Peyer's patch (tissue), 4 donors: ENCODE data around the gene MANBA. TPM values are rescaled to one million over a fixed set of nuclear protein-coding genes. Genes with fewer than 3 reads are reported as not detected.
A peak's percentile ranks its signal among the peaks of the same experiment; 100 is the strongest.

Experiments
- DNase-seq, 3 donors: peaks; one replicate each; pipeline ENCODE4 v3.0.0-alpha.2; 2017 to 2019
- H3K27ac ChIP-seq, 4 donors: fragments of 200-600 bp; sonication (generic); one replicate each; pipeline ENCODE4 v1.5.1; 2016 to 2019
- H3K27me3 ChIP-seq, 2 donors: fragments of 200-600 bp; sonication (generic); one replicate each; pipeline ENCODE4 v1.5.1; 2019
- H3K36me3 ChIP-seq, 3 donors: fragments of 200-600 bp; sonication (generic); one replicate each; pipeline ENCODE4 v1.5.1; 2016 to 2019
- H3K4me1 ChIP-seq, 4 donors: fragments of 200-600 bp; sonication (generic); one replicate each; pipeline ENCODE4 v1.5.1; 2016 to 2019
- H3K4me3 ChIP-seq, 4 donors: fragments of 200-600 bp; sonication (generic); 1 replicate in 3 of 4; 2 replicates in 1 of 4; pipeline ENCODE4 v1.5.1; 2016 to 2019; ENCODE audit warnings: mild to moderate bottlenecking in 1 of 4
- H3K9me3 ChIP-seq, 4 donors: fragments of 200-600 bp; sonication (generic); one replicate each; pipeline ENCODE4 v1.5.1; 2016 to 2019; ENCODE audit warnings: mild to moderate bottlenecking in 1 of 4
- POLR2A ChIP-seq, 2 donors: fragments of 450-650 bp; IDR thresholded peaks; one replicate each; pipeline ENCODE4 v1.5.1; 2017; ENCODE audit warnings: antibody characterized with exemption in 2 of 2, mild to moderate bottlenecking in 2 of 2, moderate library complexity in 2 of 2
- total RNA-seq, 4 donors: library from RNA; depleted of rRNA; stranded (reverse); fragments of >200 nt; gene quantifications; one replicate each; pipeline ENCODE4 v1.1.0, GENCODE V29; 2016
- TF ChIP-seq, protein P1 (sequence below), 6 experiments: fragments of 450-650 bp in 4 of 6; fragments of 200-600 bp in 2 of 6; sonication (generic) in 1 of 6; IDR thresholded peaks; one replicate each; pipeline ENCODE4 v1.5.1; 2017 to 2019; ENCODE audit warnings: antibody characterized with exemption in 6 of 6, mild to moderate bottlenecking in 3 of 6, moderate library complexity in 1 of 6

MANBA gene
- total RNA-seq, 4 donors from 2014 or later = 23.3 to 54.5 (median 33.6) TPM

DNA sequence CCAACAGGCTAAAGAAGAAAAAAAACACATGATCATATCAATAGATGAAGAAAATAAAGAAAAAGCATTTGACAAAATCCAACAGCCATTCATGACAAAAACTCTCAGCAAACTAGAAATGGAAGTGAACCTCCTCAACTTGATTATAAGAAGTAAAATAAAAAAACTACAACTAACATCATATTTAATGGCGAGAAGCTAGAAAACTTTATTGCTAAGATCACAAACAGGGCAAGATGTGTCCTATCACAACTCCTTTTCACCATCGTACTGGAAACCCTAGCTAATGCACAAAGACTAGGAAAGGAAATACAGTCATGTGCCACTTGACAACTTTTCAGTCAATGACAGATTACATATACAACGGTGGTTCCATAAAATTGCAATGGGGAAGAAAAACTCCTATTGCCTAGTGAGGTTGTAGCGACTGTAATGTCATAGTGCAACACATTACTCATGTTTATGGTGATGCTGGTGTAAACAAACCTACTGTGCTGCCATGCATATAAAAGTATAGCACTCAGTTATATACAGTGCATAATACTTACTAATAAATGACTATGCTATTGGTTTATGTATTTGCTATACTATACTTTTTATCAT, 12.1 kb upstream of the MANBA start:
- no peak for DNase-seq
- Histone ChIP-seq H3K27ac (no peak overlapping the region), H3K9me3 (no peaks in the 10 kb centered on the region), H3K4me1 (no peaks in the 10 kb centered on the region), H3K4me3 (no peak overlapping the region), H3K36me3 (no peaks in the 10 kb centered on the region), H3K27me3 (no peaks in the 10 kb centered on the region)
- TF ChIP-seq POLR2A (IDR thresholded peaks at IDR 0.05) = no peak
- TF ChIP-seq, protein P1, sequence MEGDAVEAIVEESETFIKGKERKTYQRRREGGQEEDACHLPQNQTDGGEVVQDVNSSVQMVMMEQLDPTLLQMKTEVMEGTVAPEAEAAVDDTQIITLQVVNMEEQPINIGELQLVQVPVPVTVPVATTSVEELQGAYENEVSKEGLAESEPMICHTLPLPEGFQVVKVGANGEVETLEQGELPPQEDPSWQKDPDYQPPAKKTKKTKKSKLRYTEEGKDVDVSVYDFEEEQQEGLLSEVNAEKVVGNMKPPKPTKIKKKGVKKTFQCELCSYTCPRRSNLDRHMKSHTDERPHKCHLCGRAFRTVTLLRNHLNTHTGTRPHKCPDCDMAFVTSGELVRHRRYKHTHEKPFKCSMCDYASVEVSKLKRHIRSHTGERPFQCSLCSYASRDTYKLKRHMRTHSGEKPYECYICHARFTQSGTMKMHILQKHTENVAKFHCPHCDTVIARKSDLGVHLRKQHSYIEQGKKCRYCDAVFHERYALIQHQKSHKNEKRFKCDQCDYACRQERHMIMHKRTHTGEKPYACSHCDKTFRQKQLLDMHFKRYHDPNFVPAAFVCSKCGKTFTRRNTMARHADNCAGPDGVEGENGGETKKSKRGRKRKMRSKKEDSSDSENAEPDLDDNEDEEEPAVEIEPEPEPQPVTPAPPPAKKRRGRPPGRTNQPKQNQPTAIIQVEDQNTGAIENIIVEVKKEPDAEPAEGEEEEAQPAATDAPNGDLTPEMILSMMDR (IDR thresholded peaks at IDR 0.05) = no peak

DNA sequence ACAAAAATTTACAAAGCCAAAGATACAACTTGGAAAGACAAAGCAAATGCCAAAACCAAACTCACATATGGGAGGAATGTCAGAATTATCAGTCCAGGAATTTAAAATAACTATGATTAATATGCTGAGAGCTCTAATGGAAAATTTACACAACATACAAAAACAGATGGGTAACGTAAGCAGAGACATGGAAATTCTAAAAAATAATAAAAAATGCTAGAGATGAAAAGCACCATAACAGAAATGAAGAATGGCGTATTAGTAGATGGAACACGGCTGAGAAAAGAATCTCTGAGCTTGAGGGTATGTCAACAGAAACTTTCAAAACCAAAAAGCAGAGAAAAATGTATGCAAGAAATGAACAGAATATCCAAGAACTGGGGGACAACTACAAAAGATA, 4.1 kb upstream of the MANBA start:
- Histone ChIP-seq H3K27ac (no peak overlapping the region), H3K27me3 (no peaks in the 10 kb centered on the region), H3K4me3 (no peak overlapping the region), H3K4me1 (peaks cover 0 to 7% (median 0%) of the 10 kb centered on the region in 4 donors), H3K9me3 (no peaks in the 10 kb centered on the region), H3K36me3 (no peaks in the 10 kb centered on the region)
- TF ChIP-seq POLR2A (IDR thresholded peaks at IDR 0.05) = no peak
- TF ChIP-seq, protein P1 (IDR thresholded peaks at IDR 0.05) = no peak
- DNase-seq = no peak

DNA sequence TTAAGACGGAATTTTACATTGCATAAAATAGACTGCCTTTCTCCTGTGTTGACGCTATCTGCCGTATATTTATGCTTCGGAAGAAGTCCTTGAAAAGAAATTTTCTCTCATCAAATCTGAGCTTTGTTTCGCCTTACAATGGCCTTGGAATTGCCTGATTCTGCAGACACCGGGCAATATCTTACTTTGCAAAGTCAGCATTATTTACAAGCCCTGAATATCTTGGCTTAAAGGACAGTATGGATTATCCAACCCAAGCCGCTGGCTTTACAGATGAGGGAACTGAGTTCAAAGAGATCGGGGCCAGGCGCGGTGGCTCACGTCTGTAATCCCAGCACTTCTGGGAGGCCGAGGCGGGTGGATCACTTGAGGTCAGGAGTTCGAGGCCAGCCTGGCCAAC, 1.1 kb upstream of the MANBA start:
- Histone ChIP-seq H3K4me1 (peaks cover 0 to 17% (median 3%) of the 10 kb centered on the region in 4 donors), H3K36me3 (no peaks in the 10 kb centered on the region), H3K27ac (peak overlapping the region in 1 of 4 donors; percentile 96), H3K27me3 (no peaks in the 10 kb centered on the region), H3K9me3 (no peaks in the 10 kb centered on the region), H3K4me3 (peak overlapping the region in 2 of 4 donors; percentile 66 to 75)
- TF ChIP-seq, protein P1 (IDR thresholded peaks at IDR 0.05) = no peak
- no peak for TF ChIP-seq POLR2A (IDR thresholded peaks at IDR 0.05)
- DNase-seq = no peak

DNA sequence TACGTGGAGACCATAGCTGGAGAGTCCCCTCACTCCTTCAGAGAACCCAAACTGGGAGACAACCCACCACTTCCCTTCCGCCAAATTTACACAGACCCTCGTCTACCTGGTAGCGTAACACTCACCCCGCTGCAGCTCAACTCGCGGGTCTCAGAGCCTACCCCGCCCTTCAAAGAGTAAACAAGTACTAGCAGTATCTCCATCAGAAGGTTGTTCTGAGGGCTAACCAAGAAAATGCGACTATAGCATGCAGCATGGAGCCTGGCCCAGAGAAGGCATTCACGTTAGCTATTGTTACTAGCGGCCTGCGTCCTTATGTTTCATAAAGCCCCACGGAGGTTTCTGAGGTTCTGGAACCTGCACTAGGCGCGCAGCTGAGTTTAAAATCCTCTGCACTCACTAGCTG, 531 bp upstream of the MANBA start:
- Histone ChIP-seq H3K9me3 (no peaks in the 10 kb centered on the region), H3K27ac (peak overlapping the region; percentile 73 to 96 (median 80)), H3K36me3 (no peaks in the 10 kb centered on the region), H3K4me3 (peak overlapping the region; percentile 66 to 92 (median 81)), H3K27me3 (no peaks in the 10 kb centered on the region), H3K4me1 (peaks cover 0 to 17% (median 3%) of the 10 kb centered on the region in 4 donors)
- TF ChIP-seq, protein P1 (IDR thresholded peaks at IDR 0.05) = no peak
- no peak for TF ChIP-seq POLR2A (IDR thresholded peaks at IDR 0.05)
- no peak for DNase-seq

DNA sequence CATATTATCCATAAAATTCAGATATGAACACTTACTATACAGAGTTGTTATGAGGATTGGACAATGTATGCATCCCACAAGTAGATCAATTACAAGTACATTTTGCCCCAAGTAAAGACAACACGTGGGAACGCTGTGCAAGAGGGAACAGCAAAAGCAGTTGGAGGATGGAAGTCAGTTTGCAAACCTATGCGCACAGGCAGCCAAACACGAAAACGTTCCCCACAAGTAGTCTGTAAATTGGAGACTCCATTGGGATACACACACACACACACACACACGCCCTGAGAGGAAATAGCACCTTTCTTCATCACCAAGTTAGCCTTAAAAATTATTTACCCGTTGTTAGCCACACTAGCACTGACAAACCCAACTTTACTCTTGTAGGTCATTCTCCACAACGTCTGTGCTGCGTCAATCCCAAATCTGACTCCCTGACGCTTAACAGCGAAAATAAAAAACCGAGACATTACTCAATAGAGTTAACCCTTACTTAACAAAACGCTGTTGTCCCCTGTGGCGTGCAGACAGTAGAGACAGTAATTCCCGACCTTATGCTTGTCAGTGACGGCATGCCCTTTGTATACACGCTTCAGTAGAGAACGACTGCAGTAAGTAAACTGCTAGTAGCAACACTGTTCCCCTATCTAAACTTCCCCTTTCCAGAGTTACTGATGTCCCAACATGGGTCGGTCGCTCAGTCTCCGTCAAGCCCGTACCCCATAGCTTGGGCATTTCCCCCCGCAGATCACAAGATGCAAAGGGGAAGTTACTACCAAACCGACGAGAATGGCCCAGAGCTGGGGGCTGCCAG, 730 bp downstream of the MANBA start:
- Histone ChIP-seq H3K4me1 (peaks cover 0 to 17% (median 3%) of the 10 kb centered on the region in 4 donors), H3K4me3 (peak overlapping the region; percentile 66 to 92 (median 81)), H3K9me3 (no peaks in the 10 kb centered on the region), H3K27me3 (no peaks in the 10 kb centered on the region), H3K27ac (peak overlapping the region; percentile 73 to 96 (median 80)), H3K36me3 (no peaks in the 10 kb centered on the region)
- TF ChIP-seq, protein P1 (IDR thresholded peaks at IDR 0.05) = no peak
- no peak for TF ChIP-seq POLR2A (IDR thresholded peaks at IDR 0.05)
- DNase-seq = peak in 2 of 3 donors; percentile 71 to 82
